ENCODE measurements around the gene CDKN2D. TPM values are rescaled to one million over a fixed set of nuclear protein-coding genes. Genes with fewer than 3 reads are reported as not detected.
"Not testable (repeated sequence)": the region's sequence is repeated elsewhere in the genome, so short reads cannot be mapped to it uniquely, and the experiment has no call there.

CDKN2D gene
- total RNA-seq, 2 donors from 2014 or later: 3.7 to 8.2 TPM

DNA sequence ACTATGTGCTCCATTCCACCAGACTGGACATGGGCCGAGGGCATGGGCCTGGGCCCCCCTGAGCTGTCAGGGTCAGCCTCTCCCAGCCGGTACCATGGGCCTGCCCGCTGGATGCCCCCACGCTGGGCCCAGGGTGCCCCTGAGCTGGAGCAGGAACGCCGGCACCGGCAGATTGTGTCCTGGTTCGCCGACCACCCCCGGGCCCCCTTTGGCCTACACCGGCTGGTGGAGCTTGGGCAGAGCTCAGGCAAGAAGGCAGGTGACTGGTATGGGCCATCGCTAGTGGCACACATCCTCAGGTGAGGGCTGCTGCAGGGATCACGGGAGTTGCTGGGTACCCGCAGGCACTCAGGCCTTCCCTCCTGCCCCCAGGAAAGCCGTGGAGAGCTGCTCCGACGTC is 22.0 kb downstream of the CDKN2D start:
- peaks cover 4% of the 10 kb centered on the region for H3K4me1 ChIP-seq (replicated peaks)
- peaks cover 4 to 14% of the 10 kb centered on the region in 2 donors for H3K36me3 ChIP-seq
- no peak overlapping the region for H3K27ac ChIP-seq
- 91% methylated on average over 15 of the region's 17 CpGs for WGBS
- no peaks in the 10 kb centered on the region for H3K27me3 ChIP-seq (replicated peaks; ENCODE audit: insufficient read depth)
- TF ChIP-seq POLR2AphosphoS5 (IDR thresholded peaks at IDR 0.05) (no peak), POLR2A (IDR thresholded peaks at IDR 0.05) (no peak)
- no peaks in the 10 kb centered on the region for H3K9me3 ChIP-seq
- intact Hi-C loops (cut with DNase I): no loop called here
- H3K4me3 ChIP-seq: no peak overlapping the region
- DNase-seq (ENCODE audit: low spot score): no peak

DNA sequence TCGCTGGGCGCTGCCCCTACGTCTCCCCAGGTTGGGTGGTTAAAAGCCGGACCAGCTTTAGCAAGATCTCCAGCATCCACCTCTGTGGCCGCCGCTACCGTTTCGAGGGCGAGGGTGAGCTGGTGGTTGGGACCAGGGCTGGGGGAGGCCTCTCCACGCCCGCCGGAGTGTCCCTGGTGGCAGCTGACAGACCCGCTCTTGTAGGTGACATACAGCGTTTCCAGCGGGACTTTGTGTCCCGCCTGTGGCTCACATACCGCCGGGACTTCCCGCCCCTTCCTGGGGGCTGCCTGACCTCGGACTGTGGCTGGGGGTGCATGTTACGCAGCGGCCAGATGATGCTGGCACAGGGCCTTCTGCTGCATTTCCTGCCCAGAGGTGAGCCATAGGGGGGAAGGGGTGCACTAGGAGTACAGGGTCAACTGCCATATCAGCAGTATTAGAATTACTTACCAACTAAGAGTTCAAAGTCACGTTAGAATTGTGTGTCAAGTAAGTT is 24.0 kb downstream of the CDKN2D start:
- peaks cover 4% of the 10 kb centered on the region for H3K4me1 ChIP-seq (replicated peaks)
- intact Hi-C loops (cut with DNase I): no loop called here
- H3K4me3 ChIP-seq: peak overlapping the region; percentile 100
- no peaks in the 10 kb centered on the region for H3K27me3 ChIP-seq (replicated peaks; ENCODE audit: insufficient read depth)
- 28% methylated on average over 15 of the region's 23 CpGs for WGBS
- H3K36me3 ChIP-seq: peaks cover 0 to 12% of the 10 kb centered on the region in 2 donors
- TF ChIP-seq, protein P1, sequence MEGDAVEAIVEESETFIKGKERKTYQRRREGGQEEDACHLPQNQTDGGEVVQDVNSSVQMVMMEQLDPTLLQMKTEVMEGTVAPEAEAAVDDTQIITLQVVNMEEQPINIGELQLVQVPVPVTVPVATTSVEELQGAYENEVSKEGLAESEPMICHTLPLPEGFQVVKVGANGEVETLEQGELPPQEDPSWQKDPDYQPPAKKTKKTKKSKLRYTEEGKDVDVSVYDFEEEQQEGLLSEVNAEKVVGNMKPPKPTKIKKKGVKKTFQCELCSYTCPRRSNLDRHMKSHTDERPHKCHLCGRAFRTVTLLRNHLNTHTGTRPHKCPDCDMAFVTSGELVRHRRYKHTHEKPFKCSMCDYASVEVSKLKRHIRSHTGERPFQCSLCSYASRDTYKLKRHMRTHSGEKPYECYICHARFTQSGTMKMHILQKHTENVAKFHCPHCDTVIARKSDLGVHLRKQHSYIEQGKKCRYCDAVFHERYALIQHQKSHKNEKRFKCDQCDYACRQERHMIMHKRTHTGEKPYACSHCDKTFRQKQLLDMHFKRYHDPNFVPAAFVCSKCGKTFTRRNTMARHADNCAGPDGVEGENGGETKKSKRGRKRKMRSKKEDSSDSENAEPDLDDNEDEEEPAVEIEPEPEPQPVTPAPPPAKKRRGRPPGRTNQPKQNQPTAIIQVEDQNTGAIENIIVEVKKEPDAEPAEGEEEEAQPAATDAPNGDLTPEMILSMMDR (IDR thresholded peaks at IDR 0.05): no peak
- TF ChIP-seq POLR2AphosphoS5 (IDR thresholded peaks at IDR 0.05) (no peak), POLR2A (IDR thresholded peaks at IDR 0.05) (no peak)
- DNase-seq (ENCODE audit: low spot score): no peak
- H3K9me3 ChIP-seq: no peaks in the 10 kb centered on the region
- peak overlapping the region; percentile 85 to 87 for H3K27ac ChIP-seq

DNA sequence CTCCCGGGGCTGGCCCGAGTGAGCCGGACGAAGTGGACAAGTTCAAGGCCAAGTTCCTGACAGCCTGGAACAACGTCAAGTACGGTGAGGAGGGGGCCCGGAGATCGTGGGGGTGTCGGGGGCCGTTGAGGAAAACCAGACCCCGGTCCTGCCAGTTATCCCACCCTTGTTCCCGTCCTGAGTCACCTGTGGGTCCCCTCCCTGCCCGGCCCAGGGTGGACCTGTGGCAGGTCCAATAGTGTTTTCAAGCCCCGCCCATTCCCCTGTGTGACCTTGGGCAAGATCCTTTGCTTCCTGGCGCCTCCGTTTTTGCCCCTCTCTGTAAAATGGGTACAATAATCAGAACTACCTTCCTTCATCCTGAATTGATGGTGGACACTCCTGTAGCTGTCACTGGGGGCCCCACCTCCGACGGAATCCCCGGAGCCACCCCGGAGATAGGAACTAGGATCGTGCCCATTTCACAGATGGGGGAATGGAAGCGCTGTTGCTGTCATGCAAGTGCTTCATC is 24.5 kb downstream of the CDKN2D start:
- no peak for TF ChIP-seq POLR2AphosphoS5 (IDR thresholded peaks at IDR 0.05)
- TF ChIP-seq POLR2A (IDR thresholded peaks at IDR 0.05): no peak
- TF ChIP-seq, protein P1 (IDR thresholded peaks at IDR 0.05): no peak
- WGBS: 18% methylated on average over 22 of the region's 22 CpGs
- H3K27ac ChIP-seq: peak overlapping the region; percentile 85 to 87
- intact Hi-C loops (cut with DNase I): no loop called here
- H3K4me3 ChIP-seq: peak overlapping the region; percentile 100
- H3K27me3 ChIP-seq (replicated peaks; ENCODE audit: insufficient read depth): no peaks in the 10 kb centered on the region
- no peaks in the 10 kb centered on the region for H3K9me3 ChIP-seq
- peaks cover 0 to 12% of the 10 kb centered on the region in 2 donors for H3K36me3 ChIP-seq
- peaks cover 4% of the 10 kb centered on the region for H3K4me1 ChIP-seq (replicated peaks)
- DNase-seq (ENCODE audit: low spot score): no peak

DNA sequence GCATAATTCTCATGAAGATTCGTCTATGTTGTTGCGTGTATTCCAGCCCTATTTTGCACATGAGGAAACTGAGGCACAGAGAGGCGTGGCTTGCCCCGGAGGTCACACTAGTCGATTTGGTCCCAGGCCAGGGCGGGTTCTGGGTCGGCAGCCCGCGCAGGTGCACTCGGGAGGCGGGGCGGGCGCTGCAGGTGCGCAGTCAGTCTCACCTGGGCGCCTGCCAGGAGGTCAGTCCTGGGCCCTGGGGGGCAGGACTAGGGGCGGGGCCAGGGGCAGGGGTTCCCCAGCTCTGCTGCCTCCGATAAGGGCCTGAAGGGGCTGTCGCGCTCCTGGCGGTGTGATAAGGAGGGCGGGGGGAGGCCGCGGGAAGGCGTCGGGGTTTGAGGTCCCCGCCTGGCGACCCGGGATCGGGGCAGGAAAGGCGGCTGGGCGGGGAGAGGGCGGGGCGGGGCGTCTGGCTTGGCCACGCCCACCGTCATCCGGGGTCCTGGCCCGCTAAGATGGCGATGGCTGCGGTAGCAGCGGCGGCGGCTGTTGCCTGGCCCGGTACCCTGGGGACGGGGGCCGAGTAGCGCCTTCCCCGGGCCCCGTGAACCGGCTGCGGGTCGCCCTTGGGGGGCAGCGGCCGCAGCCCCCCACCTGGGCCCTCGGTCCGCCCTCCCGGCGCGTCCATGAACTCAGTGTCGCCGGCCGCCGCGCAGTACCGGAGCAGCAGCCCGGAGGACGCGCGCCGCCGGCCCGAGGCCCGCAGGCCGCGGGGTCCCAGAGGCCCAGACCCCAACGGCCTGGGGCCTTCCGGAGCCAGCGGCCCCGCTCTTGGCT is 25.1 kb downstream of the CDKN2D start, which contains the start of gene ATG4D:
Gene ATG4D, plus strand, starts transcription at position 485 of the 822 bp plus-strand sequence. Its CDS starts 187 bp downstream, at position 672.
- intact Hi-C loops (cut with DNase I): no loop called here
- Histone ChIP-seq H3K27me3 (replicated peaks; ENCODE audit: insufficient read depth) (no peaks in the 10 kb centered on the region), H3K9me3 (no peaks in the 10 kb centered on the region), H3K36me3 (peaks cover 0 to 12% of the 10 kb centered on the region in 2 donors), H3K4me3 (peak within 1 kb of the TSS; percentile 100), H3K4me1 (replicated peaks) (peaks cover 4% of the 10 kb centered on the region), H3K27ac (peak within 1 kb of the TSS; percentile 85 to 87)
- TF ChIP-seq, protein P1 (IDR thresholded peaks at IDR 0.05): peak in 1 of 4 experiments; percentile 23
- TF ChIP-seq POLR2AphosphoS5 (IDR thresholded peaks at IDR 0.05) (peak; percentile 25), POLR2A (IDR thresholded peaks at IDR 0.05) (peak; percentile 78)
- 1% methylated on average over 31 of the region's 79 CpGs for WGBS
- DNase-seq (ENCODE audit: low spot score): peak; percentile 66

DNA sequence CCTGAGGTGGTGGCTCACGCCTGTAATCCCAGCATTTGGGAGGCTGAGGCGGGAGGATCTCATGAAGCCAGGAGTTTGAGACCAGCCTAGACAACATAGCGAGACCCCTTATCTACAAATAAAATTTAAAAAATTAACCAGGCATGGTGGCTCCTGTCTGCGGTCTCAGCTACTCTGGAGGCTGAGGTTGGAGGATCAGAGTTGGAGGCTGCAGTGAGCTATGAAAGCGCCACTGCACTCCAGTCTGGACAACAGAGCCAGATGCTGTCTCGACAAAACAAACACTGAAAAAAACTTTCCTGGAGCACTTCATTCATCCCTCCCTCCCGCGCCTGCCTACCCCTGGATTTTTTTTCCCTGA is 25.7 kb downstream of the CDKN2D start:
- H3K27ac ChIP-seq: no peak overlapping the region
- peaks cover 0 to 12% of the 10 kb centered on the region in 2 donors for H3K36me3 ChIP-seq
- no peaks in the 10 kb centered on the region for H3K27me3 ChIP-seq (replicated peaks; ENCODE audit: insufficient read depth)
- peak overlapping the region; percentile 100 for H3K4me3 ChIP-seq
- peaks cover 4% of the 10 kb centered on the region for H3K4me1 ChIP-seq (replicated peaks)
- H3K9me3 ChIP-seq: no peaks in the 10 kb centered on the region
- no peak for DNase-seq (ENCODE audit: low spot score)
- WGBS: 51% methylated on average over 8 of the region's 8 CpGs
- intact Hi-C loops (cut with DNase I): no loop called here
- TF ChIP-seq POLR2AphosphoS5 (IDR thresholded peaks at IDR 0.05): no peak
- TF ChIP-seq, protein P1 (IDR thresholded peaks at IDR 0.05): no peak

DNA sequence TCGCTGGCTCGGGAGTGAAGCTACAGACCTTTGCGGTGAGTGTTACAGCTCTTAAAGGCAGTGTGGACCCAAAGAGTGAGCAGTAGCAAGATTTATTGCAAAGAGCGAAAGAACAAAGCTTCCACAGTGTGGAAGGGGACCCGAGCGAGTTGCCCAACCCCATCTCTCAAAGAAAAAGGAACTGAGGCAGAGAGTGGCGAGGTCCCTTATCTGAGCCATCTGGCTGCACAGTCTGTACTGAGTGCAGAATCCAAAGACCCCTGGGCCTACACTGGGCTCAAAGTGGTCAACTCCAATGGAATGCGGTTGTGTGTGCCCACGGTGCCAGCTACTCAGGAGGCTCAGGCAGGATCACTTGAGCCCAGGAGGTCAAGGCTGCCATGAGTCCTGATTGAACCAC is 29.8 kb downstream of the CDKN2D start:
- WGBS: 73% methylated on average over 9 of the region's 9 CpGs
- H3K4me1 ChIP-seq (replicated peaks); intact Hi-C loops (cut with DNase I): not testable (repeated sequence)

More for the DNA sequence above, 29.8 kb downstream of the CDKN2D start:
- H3K27ac ChIP-seq; DNase-seq (ENCODE audit: low spot score); H3K36me3 ChIP-seq; H3K4me3 ChIP-seq; H3K27me3 ChIP-seq (replicated peaks; ENCODE audit: insufficient read depth); H3K9me3 ChIP-seq: not testable (repeated sequence)

Measured in prostate gland (tissue), 2 donors.